Progenitor cell of endocrine pancreas (in vitro differentiated cells): ENCODE data around the gene LOXL1. TPM values are rescaled to one million over a fixed set of nuclear protein-coding genes. Genes with fewer than 3 reads are reported as not detected.

Source experiments
- DNase-seq: peaks from one replicate; pipeline ENCODE4 v3.0.0; 2021; ENCODE audit warnings: low spot score; ENCODE audit not compliant: unreplicated experiment
- H3K27ac Mint-ChIP-seq: 2 replicates; pipeline ENCODE4 v1.8.0; 2021; ENCODE audit warnings: mild to moderate bottlenecking, moderate library complexity, mixed read lengths
- H3K27me3 Mint-ChIP-seq: 2 replicates; pipeline ENCODE4 v1.8.0; 2021; ENCODE audit warnings: mixed read lengths
- H3K36me3 Mint-ChIP-seq: 2 replicates; pipeline ENCODE4 v1.8.0; 2022; ENCODE audit warnings: mixed read lengths; ENCODE audit not compliant: insufficient read depth
- H3K4me1 Mint-ChIP-seq: 2 replicates; pipeline ENCODE4 v1.8.0; 2021; ENCODE audit warnings: low read depth, mixed read lengths
- H3K4me3 Mint-ChIP-seq: 2 replicates; pipeline ENCODE4 v1.8.0; 2021; ENCODE audit warnings: low read depth, mild to moderate bottlenecking, moderate library complexity, mixed read lengths
- H3K9me3 Mint-ChIP-seq: 2 replicates; pipeline ENCODE4 v1.8.0; 2021; ENCODE audit warnings: low read depth, mixed read lengths
- CTCF ChIP-seq: fragments of 200-600 bp; sonication (generic); IDR thresholded peaks from one replicate; pipeline ENCODE4 v1.5.0; 2021; ENCODE audit warnings: antibody characterized with exemption, mild to moderate bottlenecking; ENCODE audit not compliant: unreplicated experiment
- total RNA-seq: library from RNA; stranded (reverse); gene quantifications from 2 replicates; pipeline ENCODE4 v1.2.1, GENCODE V29; 2021

LOXL1 gene
- total RNA-seq, 1 donor from 2014 or later: 17.4 TPM

- peaks cover 7% of the 10 kb centered on the region for H3K4me1 Mint-ChIP-seq
- H3K9me3 Mint-ChIP-seq: no peaks in the 10 kb centered on the region
- H3K27me3 Mint-ChIP-seq: peaks cover 34% of the 10 kb centered on the region
- DNase-seq: no peak
- no peak overlapping the region for H3K4me3 Mint-ChIP-seq
- no peak overlapping the region for H3K27ac Mint-ChIP-seq
- no peak for TF ChIP-seq CTCF
- H3K36me3 Mint-ChIP-seq: no peaks in the 10 kb centered on the region
Measured at GRCh38 chr15:73924171-73924921, 1.9 kb upstream of the LOXL1 start.

GRCh38 chr15:73925848-73926218 lies 429 bp upstream of the LOXL1 start:
- H3K36me3 Mint-ChIP-seq: no peaks in the 10 kb centered on the region
- peaks cover 7% of the 10 kb centered on the region for H3K4me1 Mint-ChIP-seq
- H3K27ac Mint-ChIP-seq: no peak overlapping the region

GRCh38 chr15:73927003-73927475 lies 777 bp downstream of the LOXL1 start:
- Mint-ChIP-seq H3K27me3 (peaks cover 29% of the 10 kb centered on the region), H3K36me3 (no peaks in the 10 kb centered on the region), H3K4me3 (peak overlapping the region; percentile 52), H3K9me3 (no peaks in the 10 kb centered on the region), H3K27ac (no peak overlapping the region), H3K4me1 (peaks cover 6% of the 10 kb centered on the region)
- peak; percentile 42 for DNase-seq
- TF ChIP-seq CTCF: no peak

More at GRCh38 chr15:73925848-73926218, 429 bp upstream of the LOXL1 start:
- no peak for DNase-seq
- no peaks in the 10 kb centered on the region for H3K9me3 Mint-ChIP-seq
- H3K4me3 Mint-ChIP-seq: peak overlapping the region; percentile 19
- H3K27me3 Mint-ChIP-seq: peaks cover 34% of the 10 kb centered on the region
- TF ChIP-seq CTCF: no peak

GRCh38 chr15:73927476-73928240 lies 1.4 kb downstream of the LOXL1 start:
- peak overlapping the region; percentile 69 for H3K4me3 Mint-ChIP-seq
- no peaks in the 10 kb centered on the region for H3K36me3 Mint-ChIP-seq
- DNase-seq: peak; percentile 63
- peaks cover 29% of the 10 kb centered on the region for H3K27me3 Mint-ChIP-seq
- H3K27ac Mint-ChIP-seq: peak overlapping the region; percentile 58
- H3K4me1 Mint-ChIP-seq: peaks cover 6% of the 10 kb centered on the region
- peak; percentile 67 for TF ChIP-seq CTCF
- H3K9me3 Mint-ChIP-seq: no peaks in the 10 kb centered on the region

GRCh38 chr15:73928241-73928579 lies 1.9 kb downstream of the LOXL1 start:
- H3K9me3 Mint-ChIP-seq: no peaks in the 10 kb centered on the region

More at GRCh38 chr15:73928241-73928579, 1.9 kb downstream of the LOXL1 start:
- H3K27ac Mint-ChIP-seq: peak overlapping the region; percentile 58
- H3K4me3 Mint-ChIP-seq: peak overlapping the region; percentile 69
- no peak for DNase-seq
- H3K36me3 Mint-ChIP-seq: no peaks in the 10 kb centered on the region
- TF ChIP-seq CTCF: no peak
- peaks cover 4% of the 10 kb centered on the region for H3K4me1 Mint-ChIP-seq
- H3K27me3 Mint-ChIP-seq: peaks cover 25% of the 10 kb centered on the region
